PC-9 (cell line): ENCODE results near the gene RYR2. TPM values are rescaled to one million over a fixed set of nuclear protein-coding genes. Genes with fewer than 3 reads are reported as not detected.

Experiments used
- BruUV-seq: library from RNA; stranded (reverse); fragments of 400-500 nt; replicated peaks from 2 replicates; lab custom pipeline; 2021; lab: Mats Ljungman, UMichigan
- CTCF ChIA-PET: fragments of 300-600 bp; sonication (Branson Sonifier 250); formaldehyde crosslinking; loops from one replicate; lab custom pipeline; 2022; ENCODE audit warnings: antibody characterized with exemption; lab: Charles Lee
- POLR2A ChIA-PET: fragments of 300-600 bp; sonication (Branson Sonifier 250); formaldehyde crosslinking; loops from one replicate; lab custom pipeline; 2022; ENCODE audit warnings: antibody characterized with exemption; ENCODE audit not compliant: unreplicated experiment; lab: Charles Lee
- DNase-seq, 2 experiments: peaks; one replicate each; pipeline versions ENCODE4 v3.0.0 to v3.0.0-alpha.2; 2015 to 2022; ENCODE audit warnings: mixed read lengths in 1 of 2
- H2AFZ ChIP-seq: fragments of 200-600 bp; sonication (generic); 2 replicates; pipeline ENCODE4 v1.8.1; 2017; ENCODE audit warnings: antibody characterized with exemption
- H3F3A ChIP-seq: fragments of 200-600 bp; sonication (generic); 2 replicates; pipeline ENCODE4 v1.8.1; 2017; ENCODE audit warnings: antibody characterized with exemption, mild to moderate bottlenecking, low read depth; ENCODE audit not compliant: insufficient read depth
- H3K27ac ChIP-seq: fragments of 200-600 bp; sonication (generic); 2 replicates; pipeline ENCODE4 v1.6.1; 2016; ENCODE audit warnings: mixed run types
- H3K27me3 ChIP-seq: fragments of 200-600 bp; sonication (generic); 2 replicates; pipeline ENCODE4 v1.6.1; 2016; ENCODE audit warnings: low read depth, mixed run types; ENCODE audit not compliant: insufficient read depth
- H3K36me3 ChIP-seq: fragments of 200-600 bp; sonication (generic); 2 replicates; pipeline ENCODE4 v1.6.1; 2016; ENCODE audit warnings: low read depth, mixed run types
- H3K4me1 ChIP-seq: fragments of 200-600 bp; sonication (generic); replicated peaks from 2 replicates; pipeline ENCODE4 v1.6.1; 2016; ENCODE audit warnings: mixed run types; ENCODE audit not compliant: insufficient read depth
- H3K4me2 ChIP-seq: fragments of 200-600 bp; sonication (generic); 2 replicates; pipeline ENCODE4 v1.6.1; 2017; ENCODE audit warnings: mixed run types
- H3K4me3 ChIP-seq: fragments of 200-600 bp; sonication (generic); 2 replicates; pipeline ENCODE4 v1.6.1; 2016; ENCODE audit warnings: mixed run types
- H3K79me2 ChIP-seq: fragments of 200-600 bp; sonication (generic); 2 replicates; pipeline ENCODE4 v1.6.1; 2017; ENCODE audit warnings: low read depth, mixed run types
- H3K9me2 ChIP-seq: fragments of 200-600 bp; sonication (generic); 2 replicates; pipeline ENCODE4 v1.8.1; 2017; ENCODE audit warnings: mild to moderate bottlenecking; ENCODE audit not compliant: insufficient read depth
- H3K9me3 ChIP-seq: fragments of 200-600 bp; sonication (generic); 2 replicates; pipeline ENCODE4 v1.8.1; 2016; ENCODE audit warnings: low read depth; ENCODE audit not compliant: insufficient read depth
- H4K20me1 ChIP-seq: fragments of 200-600 bp; sonication (generic); 2 replicates; pipeline ENCODE4 v1.8.1; 2017; ENCODE audit not compliant: insufficient read depth
- CTCF ChIP-seq: fragments of 200-600 bp; sonication (generic); conservative IDR thresholded peaks from 2 replicates; pipeline ENCODE4 v1.6.1; 2017; ENCODE audit warnings: mixed run types, antibody characterized with exemption, mild to moderate bottlenecking, moderate library complexity
- EZH2 ChIP-seq: fragments of 200-600 bp; sonication (generic); IDR thresholded peaks from 2 replicates; pipeline ENCODE4 v1.8.0; 2017; ENCODE audit warnings: antibody characterized with exemption, low read depth
- intact Hi-C: fragments of 100-400 bp; cut with micrococcal nuclease; formaldehyde crosslinking; loops from one replicate; pipeline ENCODE4 v1.10.0; 2022; ENCODE audit not compliant: unreplicated experiment
- total RNA-seq: library from RNA; stranded (reverse); gene quantifications from 2 replicates; pipeline ENCODE4 v1.2.3, GENCODE V29; 2021

The RYR2 gene
- total RNA-seq, 1 experiment from 2014 or later: not detected

- Histone ChIP-seq H3K9me3 (no peaks in the 10 kb centered on the region), H2AFZ (no peak overlapping the region), H3K27me3 (peaks cover 21% of the 10 kb centered on the region), H3K79me2 (no peaks in the 10 kb centered on the region), H4K20me1 (no peaks in the 10 kb centered on the region), H3F3A (no peaks in the 10 kb centered on the region), H3K36me3 (no peaks in the 10 kb centered on the region), H3K27ac (no peak overlapping the region), H3K4me2 (no peak overlapping the region), H3K4me1 (no peaks in the 10 kb centered on the region), H3K9me2 (no peaks in the 10 kb centered on the region), H3K4me3 (no peak overlapping the region)
- intact Hi-C loops: no loop called here
- TF ChIP-seq EZH2 (no peak), CTCF (no peak)
- BruUV-seq: no TSS peak
- POLR2A ChIA-PET: no interaction called here
- CTCF ChIA-PET: no interaction called here
- DNase-seq: no peak
Observed at GRCh38 chr1:237788069-237788468, 746.1 kb downstream of the RYR2 start.

GRCh38 chr1:237789619-237790018 lies 747.6 kb downstream of the RYR2 start:
- Histone ChIP-seq H4K20me1 (no peaks in the 10 kb centered on the region), H3K79me2 (no peaks in the 10 kb centered on the region), H3K4me2 (no peak overlapping the region), H3K4me3 (no peak overlapping the region), H3K27ac (no peak overlapping the region), H3K4me1 (no peaks in the 10 kb centered on the region), H3K9me3 (no peaks in the 10 kb centered on the region), H2AFZ (no peak overlapping the region), H3F3A (no peaks in the 10 kb centered on the region), H3K9me2 (no peaks in the 10 kb centered on the region), H3K36me3 (no peaks in the 10 kb centered on the region), H3K27me3 (peaks cover 9% of the 10 kb centered on the region)
- no TSS peak for BruUV-seq
- DNase-seq: no peak
- ChIA-PET CTCF (no interaction called here), POLR2A (no interaction called here)
- TF ChIP-seq EZH2: no peak
- TF ChIP-seq CTCF: no peak
- intact Hi-C loops: no loop called here

GRCh38 chr1:237791592-237791991 lies 749.6 kb downstream of the RYR2 start:
- Histone ChIP-seq H3K4me3 (no peak overlapping the region), H3K4me2 (no peak overlapping the region), H3K9me2 (no peaks in the 10 kb centered on the region), H3F3A (no peaks in the 10 kb centered on the region), H3K79me2 (no peaks in the 10 kb centered on the region), H3K27ac (no peak overlapping the region), H3K4me1 (no peaks in the 10 kb centered on the region), H3K36me3 (no peaks in the 10 kb centered on the region), H4K20me1 (no peaks in the 10 kb centered on the region), H2AFZ (no peak overlapping the region), H3K27me3 (peaks cover 1% of the 10 kb centered on the region; the same call in 1 of the 2 replicates), H3K9me3 (no peaks in the 10 kb centered on the region)
- no TSS peak for BruUV-seq
- CTCF ChIA-PET: no interaction called here
- no peak for TF ChIP-seq EZH2
- intact Hi-C loops: no loop called here
- no peak for DNase-seq
- POLR2A ChIA-PET: no interaction called here

GRCh38 chr1:237792149-237792548 lies 750.2 kb downstream of the RYR2 start:
- Histone ChIP-seq H3K27ac (no peak overlapping the region), H3K79me2 (no peaks in the 10 kb centered on the region), H3K9me2 (no peaks in the 10 kb centered on the region), H3K36me3 (no peaks in the 10 kb centered on the region), H3K4me3 (no peak overlapping the region), H3K9me3 (no peaks in the 10 kb centered on the region), H4K20me1 (no peaks in the 10 kb centered on the region), H2AFZ (no peak overlapping the region), H3K4me2 (no peak overlapping the region), H3K27me3 (no peaks in the 10 kb centered on the region), H3K4me1 (no peaks in the 10 kb centered on the region), H3F3A (no peaks in the 10 kb centered on the region)
- CTCF ChIA-PET: interaction anchor here (0.6 kb wide), 1 partner anchor 1571 kb away, joined by 3 read pairs; no protein-coding TSS in a partner anchor
- POLR2A ChIA-PET: no interaction called here
- no peak for TF ChIP-seq CTCF
- no peak for TF ChIP-seq EZH2
- intact Hi-C loops: no loop called here
- no peak for DNase-seq
- BruUV-seq: no TSS peak
